Keratinocyte (primary cell): Measurements from ENCODE around the gene NFATC3. TPM values are rescaled to one million over a fixed set of nuclear protein-coding genes. Genes with fewer than 3 reads are reported as not detected.

Experiments
- DNase-seq: peaks from one replicate; pipeline ENCODE4 v3.0.0-alpha.2; 2011; ENCODE audit warnings: low read depth, missing footprints, low spot score
- FAIRE-seq: peaks from 2 replicates; lab custom pipeline; 2011; peaks lifted over from hg19 to GRCh38; lab: Jason Lieb, UNC
- H2AFZ ChIP-seq: 2 replicates; pipeline ENCODE4 v1.6.0; 2012; ENCODE audit warnings: low read length, control low read depth, inconsistent platforms; ENCODE audit not compliant: control insufficient read depth
- H3K27ac ChIP-seq: 2 replicates; pipeline ENCODE4 v1.5.1; 2011; ENCODE audit warnings: low read length; ENCODE audit not compliant: control insufficient read depth, insufficient read depth
- H3K27me3 ChIP-seq: 3 replicates; pipeline ENCODE4 v1.6.0; 2011; ENCODE audit warnings: low read length; ENCODE audit not compliant: control insufficient read depth, insufficient read depth; ENCODE audit errors: extremely low read depth
- H3K36me3 ChIP-seq, 2 experiments: 2 replicates in 1 of 2; 3 replicates in 1 of 2; pipeline ENCODE4 v1.5.1; 2011; ENCODE audit warnings: low read length in 2 of 2, mild to moderate bottlenecking in 1 of 2; ENCODE audit not compliant: control insufficient read depth in 2 of 2, insufficient read depth in 2 of 2; ENCODE audit errors: extremely low read depth in 1 of 2
- H3K4me1 ChIP-seq: 3 replicates; pipeline ENCODE4 v1.5.1; 2011; ENCODE audit warnings: low read length; ENCODE audit not compliant: control insufficient read depth, insufficient read depth; ENCODE audit errors: extremely low read depth
- H3K4me2 ChIP-seq: 3 replicates; pipeline ENCODE4 v1.6.0; 2011; ENCODE audit warnings: low read depth, low read length; ENCODE audit not compliant: control insufficient read depth, insufficient read depth; ENCODE audit errors: extremely low read depth
- H3K4me3 ChIP-seq, 3 experiments: fragments of 200-600 bp in 1 of 3; sonication (generic) in 1 of 3; 2 replicates in 2 of 3; 3 replicates in 1 of 3; pipeline ENCODE4 v1.5.1; 2011 to 2016; ENCODE audit warnings: low read length in 3 of 3, mild to moderate bottlenecking in 3 of 3, control low read depth in 2 of 3, inconsistent platforms in 1 of 3, low read depth in 1 of 3, mixed read lengths in 1 of 3, mixed run types in 1 of 3, moderate library complexity in 1 of 3; ENCODE audit not compliant: control insufficient read depth in 2 of 3, insufficient read depth in 2 of 3; ENCODE audit errors: extremely low read depth in 1 of 3
- H3K79me2 ChIP-seq: 2 replicates; pipeline ENCODE4 v1.6.0; 2012; ENCODE audit warnings: low read length; ENCODE audit not compliant: control insufficient read depth, insufficient read depth
- H3K9ac ChIP-seq: 3 replicates; pipeline ENCODE4 v1.6.0; 2011; ENCODE audit warnings: low read length; ENCODE audit not compliant: control insufficient read depth, insufficient read depth; ENCODE audit errors: extremely low read depth
- H3K9me1 ChIP-seq: 3 replicates; pipeline ENCODE4 v1.6.0; 2011; ENCODE audit warnings: low read length; ENCODE audit not compliant: control insufficient read depth, insufficient read depth; ENCODE audit errors: extremely low read depth
- H3K9me3 ChIP-seq: 2 replicates; pipeline ENCODE4 v1.5.1; 2012; ENCODE audit warnings: low read depth, low read length; ENCODE audit not compliant: control insufficient read depth
- H4K20me1 ChIP-seq: 3 replicates; pipeline ENCODE4 v1.6.0; 2011; ENCODE audit warnings: low read length; ENCODE audit not compliant: control insufficient read depth, insufficient read depth; ENCODE audit errors: extremely low read depth
- EZH2 ChIP-seq: IDR thresholded peaks from one replicate; pipeline ENCODE4 v1.6.1; 2012; ENCODE audit warnings: inconsistent platforms, mild to moderate bottlenecking, low read length, moderate library complexity
- dilution Hi-C: fragments of 300-500 bp; cut with MboI; formaldehyde crosslinking; loops from one replicate; pipeline ENCODE4 v1.7.0; 2020; ENCODE audit warnings: low sequenced_read_pairs; ENCODE audit not compliant: extremely low pct_ligation_motif_present
- polyA plus RNA-seq, 5 experiments: library from polyadenylated mRNA; depleted of rRNA in 3 of 5; stranded (reverse) in 3 of 5; stranded (forward) in 1 of 5; unstranded in 1 of 5; fragments of >200 nt; gene quantifications; 1 replicate in 1 of 5; 2 replicates in 3 of 5; 3 replicates in 1 of 5; pipeline versions ENCODE4 v1.2.1 to v1.2.3, GENCODE V29; 2011 to 2012; ENCODE audit warnings: missing spikeins in 2 of 5, low read depth in 1 of 5, low replicate concordance in 1 of 5
- TF ChIP-seq, protein P1 (sequence below), 3 experiments: IDR thresholded peaks in 1 of 3; conservative IDR thresholded peaks in 1 of 3; optimal IDR thresholded peaks in 1 of 3; 2 replicates in 2 of 3; 3 replicates in 1 of 3; pipeline versions ENCODE3 to v1.5.1; 2011; ENCODE audit warnings: low read length in 3 of 3, mild to moderate bottlenecking in 3 of 3, moderate library complexity in 2 of 3, control low read depth in 1 of 3, inconsistent platforms in 1 of 3; ENCODE audit not compliant: insufficient read depth in 2 of 3; ENCODE audit errors: extremely low read depth in 1 of 3

NFATC3 gene
- polyA plus RNA-seq, 1 donor (not counting 4 experiments of a cell fraction or from before 2014, with no cell fraction given) = 11.5 TPM

DNA sequence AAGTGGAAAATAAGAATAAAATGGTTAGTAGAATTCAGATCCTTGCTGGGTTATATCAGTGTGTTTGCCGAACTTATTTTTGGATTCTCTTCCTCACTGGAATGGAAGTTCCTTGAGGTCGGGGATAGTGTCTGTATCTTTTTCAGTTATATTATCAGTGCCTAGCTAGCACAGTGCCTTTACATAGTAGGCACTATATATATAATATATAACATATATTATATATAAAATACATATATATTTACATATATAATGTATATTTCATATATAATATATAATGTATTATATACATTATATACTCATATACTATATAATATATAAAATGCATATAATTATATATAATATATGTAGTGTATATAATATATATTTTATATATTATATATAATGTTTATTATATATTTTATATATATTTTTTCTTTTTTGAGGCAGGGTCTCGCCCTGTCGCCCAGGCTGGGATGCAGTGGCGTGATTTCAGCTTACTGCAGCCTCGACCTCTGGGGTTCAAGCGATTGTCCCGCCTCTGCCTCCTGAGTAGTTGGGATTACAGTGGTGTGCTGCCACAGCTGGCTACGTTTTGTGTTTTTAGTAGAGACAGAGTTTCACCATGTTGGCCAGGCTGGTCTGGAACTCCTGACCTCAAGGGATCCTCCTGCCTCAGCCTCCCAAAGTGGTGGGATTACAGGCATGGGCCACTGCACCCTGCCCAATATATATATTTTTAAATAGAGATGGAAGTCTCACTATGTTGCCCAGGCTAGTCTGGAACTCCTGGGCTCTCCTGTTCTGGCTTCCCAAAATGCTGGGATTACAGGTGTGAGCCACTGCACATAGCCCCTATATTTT lies 3.2 kb downstream of the NFATC3 start:
- no peaks in the 10 kb centered on the region for H4K20me1 ChIP-seq
- TF ChIP-seq, protein P1, sequence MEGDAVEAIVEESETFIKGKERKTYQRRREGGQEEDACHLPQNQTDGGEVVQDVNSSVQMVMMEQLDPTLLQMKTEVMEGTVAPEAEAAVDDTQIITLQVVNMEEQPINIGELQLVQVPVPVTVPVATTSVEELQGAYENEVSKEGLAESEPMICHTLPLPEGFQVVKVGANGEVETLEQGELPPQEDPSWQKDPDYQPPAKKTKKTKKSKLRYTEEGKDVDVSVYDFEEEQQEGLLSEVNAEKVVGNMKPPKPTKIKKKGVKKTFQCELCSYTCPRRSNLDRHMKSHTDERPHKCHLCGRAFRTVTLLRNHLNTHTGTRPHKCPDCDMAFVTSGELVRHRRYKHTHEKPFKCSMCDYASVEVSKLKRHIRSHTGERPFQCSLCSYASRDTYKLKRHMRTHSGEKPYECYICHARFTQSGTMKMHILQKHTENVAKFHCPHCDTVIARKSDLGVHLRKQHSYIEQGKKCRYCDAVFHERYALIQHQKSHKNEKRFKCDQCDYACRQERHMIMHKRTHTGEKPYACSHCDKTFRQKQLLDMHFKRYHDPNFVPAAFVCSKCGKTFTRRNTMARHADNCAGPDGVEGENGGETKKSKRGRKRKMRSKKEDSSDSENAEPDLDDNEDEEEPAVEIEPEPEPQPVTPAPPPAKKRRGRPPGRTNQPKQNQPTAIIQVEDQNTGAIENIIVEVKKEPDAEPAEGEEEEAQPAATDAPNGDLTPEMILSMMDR (optimal IDR thresholded peaks at IDR 0.05 in 1 of 3, IDR thresholded peaks at IDR 0.05 in 1 of 3, conservative IDR thresholded peaks at IDR 0.05 in 1 of 3; ENCODE audit: extremely low read depth in 1 of 3, insufficient read depth in 2 of 3, low read length in 3 of 3) = no peak
- TF ChIP-seq EZH2 = no peak
- H2AFZ ChIP-seq = no peak overlapping the region
- H3K36me3 ChIP-seq = no peaks in the 10 kb centered on the region
- H3K4me2 ChIP-seq = no peak overlapping the region
- no peak for DNase-seq
- peaks cover 64% of the 10 kb centered on the region for H3K79me2 ChIP-seq
- H3K27me3 ChIP-seq = no peaks in the 10 kb centered on the region
- no peak overlapping the region for H3K9ac ChIP-seq
- H3K9me1 ChIP-seq = no peaks in the 10 kb centered on the region
- no peaks in the 10 kb centered on the region for H3K9me3 ChIP-seq
- H3K4me3 ChIP-seq = no peak overlapping the region
- no peak for FAIRE-seq
- dilution Hi-C loops = no loop called here
- H3K27ac ChIP-seq = no peak overlapping the region
- peaks cover 54% of the 10 kb centered on the region for H3K4me1 ChIP-seq

DNA sequence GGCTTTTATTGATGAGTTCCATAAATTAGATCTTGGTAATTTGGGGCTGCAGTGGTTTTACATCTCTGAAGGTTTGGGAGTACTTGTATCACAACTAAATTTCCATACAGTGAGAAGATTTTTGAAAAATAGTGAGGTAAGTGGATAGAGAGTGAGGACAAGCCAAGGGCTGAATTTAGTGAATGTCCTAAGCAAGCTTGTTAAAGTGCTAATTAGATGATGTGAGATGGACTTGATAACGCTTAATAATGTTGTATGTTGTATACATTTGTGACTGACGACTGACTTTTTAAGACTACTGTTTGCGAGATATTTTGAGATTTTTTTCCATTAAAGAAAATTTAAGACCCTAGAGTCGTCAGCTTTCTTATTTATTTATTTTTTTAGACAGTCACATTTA lies 3.9 kb downstream of the NFATC3 start:
- Histone ChIP-seq H2AFZ (no peak overlapping the region), H3K79me2 (peaks cover 72% of the 10 kb centered on the region), H3K9me1 (no peaks in the 10 kb centered on the region), H3K4me3 (no peak overlapping the region), H3K9me3 (no peaks in the 10 kb centered on the region), H3K27me3 (no peaks in the 10 kb centered on the region), H3K4me1 (peaks cover 61% of the 10 kb centered on the region), H3K27ac (no peak overlapping the region), H3K36me3 (no peaks in the 10 kb centered on the region), H3K9ac (no peak overlapping the region), H3K4me2 (no peak overlapping the region), H4K20me1 (no peaks in the 10 kb centered on the region)
- dilution Hi-C loops = no loop called here
- TF ChIP-seq EZH2 = no peak
- TF ChIP-seq, protein P1 (optimal IDR thresholded peaks at IDR 0.05 in 1 of 3, IDR thresholded peaks at IDR 0.05 in 1 of 3, conservative IDR thresholded peaks at IDR 0.05 in 1 of 3; ENCODE audit: extremely low read depth in 1 of 3, insufficient read depth in 2 of 3, low read length in 3 of 3) = no peak
- DNase-seq (no peak), FAIRE-seq (no peak)
